ENCODE results near the gene CALD1. TPM values are rescaled to one million over a fixed set of nuclear protein-coding genes. Genes with fewer than 3 reads are reported as not detected.
"Not testable (repeated sequence)": the region's sequence is repeated elsewhere in the genome, so short reads cannot be mapped to it uniquely, and the experiment has no call there.

CALD1 gene
- polyA plus RNA-seq, 2 of the 4 experiments (the other 2 are of a cell fraction) = 136 to 150 TPM

DNA sequence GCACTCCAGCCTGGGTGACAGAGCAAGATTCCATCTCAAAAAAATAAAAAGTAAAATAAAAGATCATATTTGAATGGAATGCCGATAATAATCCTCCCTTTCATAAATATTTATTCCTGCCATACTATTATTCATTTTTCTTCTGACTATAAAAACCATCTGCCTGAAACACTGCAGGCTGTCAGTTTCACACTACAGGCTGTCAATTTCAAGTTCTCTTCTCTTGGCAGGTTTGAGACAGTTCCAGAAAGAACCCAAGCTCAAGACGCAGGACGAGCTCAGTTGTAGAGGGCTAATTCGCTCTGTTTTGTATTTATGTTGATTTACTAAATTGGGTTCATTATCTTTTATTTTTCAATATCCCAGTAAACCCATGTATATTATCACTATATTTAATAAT lies 188.7 kb downstream of the CALD1 start:
- DNase-seq (ENCODE audit: low read depth in 1 of 2, low spot score in 1 of 2) (no peak), FAIRE-seq (no peak), ATAC-seq (no peak)
- Histone ChIP-seq H3K9me3 (no peaks in the 10 kb centered on the region), H3K27ac (no peak overlapping the region), H3K4me1 (no peaks in the 10 kb centered on the region), H3K4me2 (no peak overlapping the region), H3K4me3 (no peak overlapping the region)
- no peak for TF ChIP-seq RARB (CRISPR knock-in tag; IDR thresholded peaks at IDR 0.05)
- no peak for TF ChIP-seq HES2 (IDR thresholded peaks at IDR 0.05)
- no peak for TF ChIP-seq FOSB (CRISPR knock-in tag; IDR thresholded peaks at IDR 0.05)
- no peak for TF ChIP-seq CHD2 (IDR thresholded peaks at IDR 0.05; ENCODE audit: low read length, partially characterized antibody)
- no peak for TF ChIP-seq RAD21 (conservative IDR thresholded peaks at IDR 0.05 in 1 of 2, IDR thresholded peaks at IDR 0.05 in 1 of 2)
- CTCF ChIA-PET = interaction anchor here (0.5 kb wide), 1 partner anchor 203 kb away, joined by 3 read pairs; no protein-coding TSS in a partner anchor
- WGBS (ENCODE audit: missing lambda C conversion rate) = 92% methylated on average over 4 of the region's 4 CpGs
- POLR2A ChIA-PET = no interaction called here

- FAIRE-seq; POLR2A ChIA-PET; H3K4me2 ChIP-seq; H3K4me1 ChIP-seq; DNase-seq (ENCODE audit: low read depth in 1 of 2, low spot score in 1 of 2); H3K9me3 ChIP-seq; ATAC-seq; H3K27ac ChIP-seq; H3K4me3 ChIP-seq: not testable (repeated sequence)
- CTCF ChIA-PET = interaction anchor here (1.0 kb wide), 1 partner anchor 292 kb away, joined by 3 read pairs; no protein-coding TSS in a partner anchor
- WGBS (ENCODE audit: missing lambda C conversion rate) = 53% methylated on average over 3 of the region's 3 CpGs
These were observed 202.2 kb downstream of the CALD1 start for GRCh38 chr7:134981645-134982044.

DNA sequence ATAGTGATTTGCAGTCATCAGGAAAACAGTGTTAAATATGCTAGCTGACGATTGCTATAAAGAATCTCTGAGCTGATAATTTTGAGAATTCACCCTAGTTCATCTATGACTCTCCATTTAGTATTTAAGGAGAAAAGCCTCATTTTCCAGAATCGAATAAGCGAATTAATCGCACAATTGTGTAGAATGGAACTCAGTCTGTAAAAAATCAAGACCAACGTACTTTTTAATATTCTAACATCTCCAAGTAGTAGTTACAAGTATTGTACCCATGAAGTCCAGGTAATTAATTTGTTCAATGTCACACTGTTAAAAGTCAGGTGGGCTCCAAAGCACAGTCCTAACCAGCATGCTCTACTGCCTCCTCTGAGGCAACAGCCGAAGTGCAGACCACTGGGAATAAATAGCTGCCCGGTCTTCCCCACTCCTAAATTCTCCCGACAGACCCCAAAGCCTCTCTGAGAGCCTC lies 206.5 kb downstream of the CALD1 start:
- peak overlapping the region; percentile 82 for H3K4me2 ChIP-seq
- POLR2A ChIA-PET = interaction anchor here (0.7 to 2.1 kb wide), 5 partner anchors 15 to 185 kb away, joined by 3 to 12 read pairs (median 7); partner anchors contain the start of genes CYREN and TMEM140
- DNase-seq (ENCODE audit: low read depth in 1 of 2, low spot score in 1 of 2) = no peak
- CTCF ChIA-PET = interaction anchor here (0.7 to 2.8 kb wide), 27 partner anchors 9 to 378 kb away, joined by 3 to 17 read pairs (median 4); partner anchors contain the start of genes BPGM and CYREN
- no peak; a peak in 1 of 6 replicates for ATAC-seq
- no peaks in the 10 kb centered on the region for H3K9me3 ChIP-seq
- peaks cover 26% of the 10 kb centered on the region for H3K4me1 ChIP-seq
- H3K27ac ChIP-seq = peak overlapping the region; percentile 88 to 94
- no peak for FAIRE-seq
- 0 out of 2 replicates have a peak, but pooled peaks have one; percentile 3 for TF ChIP-seq FOXS1 (CRISPR knock-in tag; IDR thresholded peaks at IDR 0.05)
- no peak for TF ChIP-seq BHLHE40 (IDR thresholded peaks at IDR 0.05; ENCODE audit: low read depth, low read length)
- TF ChIP-seq, protein P1, sequence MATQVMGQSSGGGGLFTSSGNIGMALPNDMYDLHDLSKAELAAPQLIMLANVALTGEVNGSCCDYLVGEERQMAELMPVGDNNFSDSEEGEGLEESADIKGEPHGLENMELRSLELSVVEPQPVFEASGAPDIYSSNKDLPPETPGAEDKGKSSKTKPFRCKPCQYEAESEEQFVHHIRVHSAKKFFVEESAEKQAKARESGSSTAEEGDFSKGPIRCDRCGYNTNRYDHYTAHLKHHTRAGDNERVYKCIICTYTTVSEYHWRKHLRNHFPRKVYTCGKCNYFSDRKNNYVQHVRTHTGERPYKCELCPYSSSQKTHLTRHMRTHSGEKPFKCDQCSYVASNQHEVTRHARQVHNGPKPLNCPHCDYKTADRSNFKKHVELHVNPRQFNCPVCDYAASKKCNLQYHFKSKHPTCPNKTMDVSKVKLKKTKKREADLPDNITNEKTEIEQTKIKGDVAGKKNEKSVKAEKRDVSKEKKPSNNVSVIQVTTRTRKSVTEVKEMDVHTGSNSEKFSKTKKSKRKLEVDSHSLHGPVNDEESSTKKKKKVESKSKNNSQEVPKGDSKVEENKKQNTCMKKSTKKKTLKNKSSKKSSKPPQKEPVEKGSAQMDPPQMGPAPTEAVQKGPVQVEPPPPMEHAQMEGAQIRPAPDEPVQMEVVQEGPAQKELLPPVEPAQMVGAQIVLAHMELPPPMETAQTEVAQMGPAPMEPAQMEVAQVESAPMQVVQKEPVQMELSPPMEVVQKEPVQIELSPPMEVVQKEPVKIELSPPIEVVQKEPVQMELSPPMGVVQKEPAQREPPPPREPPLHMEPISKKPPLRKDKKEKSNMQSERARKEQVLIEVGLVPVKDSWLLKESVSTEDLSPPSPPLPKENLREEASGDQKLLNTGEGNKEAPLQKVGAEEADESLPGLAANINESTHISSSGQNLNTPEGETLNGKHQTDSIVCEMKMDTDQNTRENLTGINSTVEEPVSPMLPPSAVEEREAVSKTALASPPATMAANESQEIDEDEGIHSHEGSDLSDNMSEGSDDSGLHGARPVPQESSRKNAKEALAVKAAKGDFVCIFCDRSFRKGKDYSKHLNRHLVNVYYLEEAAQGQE (IDR thresholded peaks at IDR 0.05) = no peak
- 0 out of 2 replicates have a peak, but pooled peaks have one; percentile 1 for TF ChIP-seq HOXB13 (CRISPR knock-in tag; IDR thresholded peaks at IDR 0.05; ENCODE audit: low read depth)
- 39% methylated on average over 8 of the region's 8 CpGs for WGBS (ENCODE audit: missing lambda C conversion rate)
- H3K4me3 ChIP-seq = peak overlapping the region; percentile 82

DNA sequence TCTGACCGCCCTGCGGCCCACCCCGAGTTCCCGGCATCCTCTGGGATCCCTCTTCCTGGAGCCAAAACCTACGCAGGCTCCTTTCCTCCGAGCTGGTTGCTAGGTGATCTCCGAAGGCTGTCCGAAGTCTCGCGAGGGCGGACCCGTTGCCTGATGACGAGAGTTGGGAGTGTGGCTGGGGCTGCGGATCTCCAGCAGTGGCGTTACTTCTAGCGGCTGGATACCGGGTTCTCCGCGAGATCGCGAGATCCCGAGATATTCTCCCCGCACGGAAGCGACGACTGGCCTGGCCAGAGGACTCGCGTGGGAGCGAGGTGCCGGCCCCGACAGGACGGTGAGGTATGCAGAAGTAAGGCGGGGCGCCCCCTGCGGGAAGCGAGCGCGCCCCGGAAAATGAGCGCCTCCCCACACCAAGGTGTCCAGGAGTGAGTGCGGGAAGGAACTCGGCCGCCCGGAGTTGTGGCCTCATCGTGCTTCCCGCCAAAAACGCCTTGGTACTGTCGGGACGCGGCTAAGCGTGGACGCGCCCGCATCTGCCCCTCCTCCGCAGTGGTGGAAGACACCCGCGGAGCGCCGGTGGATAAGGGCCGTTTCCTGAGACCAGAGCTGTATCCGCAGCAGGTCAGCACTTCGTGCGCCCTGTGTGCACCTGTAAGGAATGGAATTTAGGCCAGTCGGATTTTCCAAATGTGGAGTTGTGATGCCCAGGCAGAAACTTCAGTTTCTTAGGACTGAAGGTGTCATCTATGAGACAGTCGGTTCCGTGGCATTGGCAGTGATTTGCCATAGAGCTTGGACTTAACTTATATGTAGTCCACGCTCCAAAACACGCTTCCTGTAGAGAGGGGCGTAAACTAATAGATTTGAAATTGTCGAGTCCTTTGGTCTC lies 207.2 kb downstream of the CALD1 start, which contains the start of gene AGBL3:
Gene AGBL3, plus strand, starts transcription at position 146 of the 889 bp plus-strand sequence. CDS start 1,426 bp downstream, outside the sequence.
- peak within 1 kb of the TSS; percentile 88 to 94 for H3K27ac ChIP-seq
- POLR2A ChIA-PET = interaction anchor here (1.4 to 2.1 kb wide), 4 partner anchors 15 to 184 kb away, joined by 3 to 12 read pairs (median 8); partner anchors contain the start of genes CYREN and TMEM140
- WGBS (ENCODE audit: missing lambda C conversion rate) = under 1% methylated on average over 21 of the region's 70 CpGs
- ATAC-seq (peak; percentile 99), DNase-seq (ENCODE audit: low read depth in 1 of 2, low spot score in 1 of 2) (peak; percentile 96 to 97), FAIRE-seq (peak; percentile 28)
- H3K4me2 ChIP-seq = peak within 1 kb of the TSS; percentile 82
- H3K4me1 ChIP-seq = peaks cover 33% of the 10 kb centered on the region
- no peaks in the 10 kb centered on the region for H3K9me3 ChIP-seq
- CTCF ChIA-PET = interaction anchor here (0.6 to 2.8 kb wide), 36 partner anchors 9 to 379 kb away, joined by 3 to 17 read pairs (median 3); partner anchors contain the start of genes BPGM and CYREN
- peak within 1 kb of the TSS; percentile 82 for H3K4me3 ChIP-seq
- TF ChIP-seq FOXS1 (CRISPR knock-in tag; IDR thresholded peaks at IDR 0.05) (0 out of 2 replicates have a peak, but pooled peaks have one; percentile 2), MYC (IDR thresholded peaks at IDR 0.05; ENCODE audit: borderline replicate concordance, low read length) (peak; percentile 33; the same call in 1 of the 2 replicates), SREBF2 (IDR thresholded peaks at IDR 0.05) (no peak), NFE2L2 (conservative IDR thresholded peaks at IDR 0.05; ENCODE audit: low read length) (no peak), ESRRA (IDR thresholded peaks at IDR 0.05; ENCODE audit: borderline replicate concordance, low read length) (no peak), HDAC2 (IDR thresholded peaks at IDR 0.05) (0 out of 2 replicates have a peak, but pooled peaks have one; percentile 37), RNF2 (IDR thresholded peaks at IDR 0.05; ENCODE audit: borderline replicate concordance, low read depth) (no peak), MAZ (IDR thresholded peaks at IDR 0.05; ENCODE audit: borderline replicate concordance, low read depth, low read length) (no peak), HEYL (CRISPR knock-in tag; IDR thresholded peaks at IDR 0.05) (0 out of 2 replicates have a peak, but pooled peaks have one; percentile 44), TFCP2L1 (CRISPR knock-in tag; IDR thresholded peaks at IDR 0.05) (no peak), GATA3 (IDR thresholded peaks at IDR 0.05; ENCODE audit: borderline replicate concordance) (0 out of 2 replicates have a peak, but pooled peaks have one; percentile 52), RAD21 (conservative IDR thresholded peaks at IDR 0.05 in 1 of 2, IDR thresholded peaks at IDR 0.05 in 1 of 2) (peak; percentile 31 to 68; a peak in 4 of 5 replicates), JUN (IDR thresholded peaks at IDR 0.05) (peak; percentile 74 to 91; a peak in 4 of 5 replicates), KDM1A (IDR thresholded peaks at IDR 0.05; ENCODE audit: low read depth) (no peak), EHF (CRISPR knock-in tag; IDR thresholded peaks at IDR 0.05) (no peak), HOXB13 (CRISPR knock-in tag; IDR thresholded peaks at IDR 0.05; ENCODE audit: low read depth) (no peak), PHF8 (IDR thresholded peaks at IDR 0.05; ENCODE audit: borderline replicate concordance, low read depth) (peak; percentile 86)

Measured in A549 (cell line).